HepG2 (cell line): ENCODE data around the gene HORMAD2. TPM values are rescaled to one million over a fixed set of nuclear protein-coding genes. Genes with fewer than 3 reads are reported as not detected.
"Not testable (repeated sequence)": the region's sequence is repeated elsewhere in the genome, so short reads cannot be mapped to it uniquely, and the experiment has no call there.

Experiments used
- ATAC-seq: fragments of 200-7000 bp; cut with Tn5 transposase; 3 replicates; pipeline ENCODE4 v1.9.1; 2020; ENCODE audit warnings: mild to moderate bottlenecking, moderate library complexity
- BruUV-seq: library from RNA; stranded (reverse); fragments of 400-500 nt; replicated peaks from 2 replicates; lab custom pipeline; 2021; lab: Mats Ljungman, UMichigan
- CTCF ChIA-PET: fragments of 300-600 bp; formaldehyde crosslinking; extraction: SDS; loops from one replicate; lab custom pipeline; 2021; ENCODE audit warnings: low total read pairs, inconsistent platforms, low intra/inter-chr PET ratio; lab: Yijun Ruan, JAX
- POLR2A ChIA-PET: fragments of 350-600 bp; sonication (Branson Sonifier 250); formaldehyde crosslinking; loops from one replicate; lab custom pipeline; 2020; ENCODE audit warnings: antibody characterized with exemption, inconsistent platforms; lab: Yijun Ruan, JAX
- DNase-seq: peaks from one replicate; pipeline ENCODE4 v3.0.0-alpha.2; 2015; ENCODE audit warnings: low spot score
- FAIRE-seq: peaks from 3 replicates; lab custom pipeline; 2011; peaks lifted over from hg19 to GRCh38; lab: Jason Lieb, UNC
- H2AFZ ChIP-seq: one replicate; pipeline ENCODE4 v1.6.1; 2011; ENCODE audit warnings: low read length, inconsistent platforms
- H3K27ac ChIP-seq: fragments of 300-600 bp; 3 replicates; pipeline ENCODE4 v1.8.0; 2011; ENCODE audit warnings: mixed run types, mild to moderate bottlenecking, mixed read lengths, low read length, inconsistent platforms; ENCODE audit not compliant: insufficient read depth; ENCODE audit errors: extremely low read length
- H3K27me3 ChIP-seq, 2 experiments: fragments of 200-600 bp in 1 of 2; 2 replicates in 1 of 2; 3 replicates in 1 of 2; pipeline versions ENCODE4 v1.6.0 to v1.8.0; 2011; ENCODE audit warnings: low read length in 2 of 2, mild to moderate bottlenecking in 2 of 2, moderate library complexity in 2 of 2, inconsistent platforms in 1 of 2; ENCODE audit not compliant: insufficient read depth in 2 of 2, control insufficient read depth in 1 of 2
- H3K36me3 ChIP-seq, 2 experiments: fragments of 200-600 bp in 1 of 2; replicated peaks in 1 of 2; 2 replicates in 1 of 2; 3 replicates in 1 of 2; pipeline versions ENCODE4 v1.5.1 to v1.8.0; 2011; ENCODE audit warnings: low read length in 2 of 2, inconsistent platforms in 1 of 2; ENCODE audit not compliant: insufficient read depth in 2 of 2, control insufficient read depth in 1 of 2
- H3K4me1 ChIP-seq: 2 replicates; pipeline ENCODE4 v1.5.1; 2012; ENCODE audit warnings: low read length, inconsistent platforms; ENCODE audit not compliant: insufficient read depth
- H3K4me2 ChIP-seq: 2 replicates; pipeline ENCODE4 v1.6.0; 2011; ENCODE audit warnings: low read depth, low read length, inconsistent platforms
- H3K4me3 ChIP-seq, 3 experiments: fragments of 200-600 bp in 1 of 3; sonication (generic), shearing (Covaris generic) in 1 of 3; replicated peaks in 1 of 3; 2 replicates each; pipeline ENCODE4 v1.5.1; 2011 to 2016; ENCODE audit warnings: low read length in 3 of 3, inconsistent platforms in 2 of 3, low read depth in 2 of 3, mild to moderate bottlenecking in 2 of 3, control low read depth in 1 of 3, mixed read lengths in 1 of 3; ENCODE audit not compliant: insufficient read depth in 1 of 3
- H3K79me2 ChIP-seq: one replicate; pipeline ENCODE4 v1.6.1; 2011; ENCODE audit warnings: low read length, inconsistent platforms; ENCODE audit not compliant: insufficient read depth
- H3K9ac ChIP-seq: 2 replicates; pipeline ENCODE4 v1.6.0; 2011; ENCODE audit warnings: mild to moderate bottlenecking, low read depth, low read length, inconsistent platforms; ENCODE audit not compliant: insufficient read depth
- H3K9me3 ChIP-seq: 2 replicates; pipeline ENCODE4 v1.5.1; 2012; ENCODE audit warnings: mild to moderate bottlenecking, low read length
- H4K20me1 ChIP-seq: 2 replicates; pipeline ENCODE4 v1.6.0; 2011; ENCODE audit warnings: inconsistent platforms, mild to moderate bottlenecking, low read length, moderate library complexity; ENCODE audit not compliant: insufficient read depth
- MTF2 ChIP-seq: sonication (generic); formaldehyde crosslinking; IDR thresholded peaks from 2 replicates; pipeline ENCODE4 v1.5.0; 2020; ENCODE audit warnings: missing genetic modification reagents, borderline replicate concordance
- PLSCR1 ChIP-seq: sonication (generic); formaldehyde crosslinking; IDR thresholded peaks from 2 replicates; pipeline ENCODE4 v1.5.0; 2020; ENCODE audit warnings: missing genetic modification reagents, mild to moderate bottlenecking, borderline replicate concordance
- WGBS: methylation state at CpG from one replicate; pipeline ENCODE4 v1.1.6; 2017; ENCODE audit warnings: low lambda C conversion rate; 5-methylcytosine and 5-hydroxymethylcytosine counted together
- in situ Hi-C: cut with HindIII; loops from 2 replicates; pipeline ENCODE4 v1.10.0; 2017; ENCODE audit warnings: low pct_unique_long_range_greater_than_20kb; ENCODE audit not compliant: extremely low pct_ligation_motif_present
- intact Hi-C: fragments of 100-400 bp; cut with micrococcal nuclease; formaldehyde crosslinking; loops from one replicate; pipeline ENCODE4 v1.10.0; 2022; ENCODE audit not compliant: unreplicated experiment
- polyA plus RNA-seq, 8 experiments: library from polyadenylated mRNA; depleted of rRNA in 3 of 8; stranded (reverse) in 7 of 8; unstranded in 1 of 8; fragments of >200 nt; fragmentation: Illumina TruSeq in 4 of 8; extraction: Trizol in 4 of 8; gene quantifications; 2 replicates each; pipeline versions ENCODE4 v1.2.1 to v1.2.3, GENCODE V29; 2011 to 2016; ENCODE audit warnings: low read depth in 4 of 8, missing spikeins in 1 of 8, mixed read lengths in 1 of 8; ENCODE audit not compliant: insufficient read depth in 1 of 8
- total RNA-seq, 5 experiments: library from RNA; depleted of rRNA; stranded (reverse); fragments of >200 nt; fragmentation: Illumina TruSeq; extraction: Trizol; gene quantifications; 2 replicates each; pipeline ENCODE4 v1.2.3, GENCODE V29; 2016; ENCODE audit warnings: low read depth in 1 of 5
- TF ChIP-seq, protein P1 (sequence below): sonication (generic); formaldehyde crosslinking; IDR thresholded peaks from 2 replicates; pipeline ENCODE4 v1.4.0; 2020; ENCODE audit warnings: missing genetic modification reagents

The HORMAD2 gene
- total and polyA plus RNA-seq, 2 of the 13 experiments (the other 11 are each of a cell fraction or from before 2014, with no cell fraction given), result not detected

DNA sequence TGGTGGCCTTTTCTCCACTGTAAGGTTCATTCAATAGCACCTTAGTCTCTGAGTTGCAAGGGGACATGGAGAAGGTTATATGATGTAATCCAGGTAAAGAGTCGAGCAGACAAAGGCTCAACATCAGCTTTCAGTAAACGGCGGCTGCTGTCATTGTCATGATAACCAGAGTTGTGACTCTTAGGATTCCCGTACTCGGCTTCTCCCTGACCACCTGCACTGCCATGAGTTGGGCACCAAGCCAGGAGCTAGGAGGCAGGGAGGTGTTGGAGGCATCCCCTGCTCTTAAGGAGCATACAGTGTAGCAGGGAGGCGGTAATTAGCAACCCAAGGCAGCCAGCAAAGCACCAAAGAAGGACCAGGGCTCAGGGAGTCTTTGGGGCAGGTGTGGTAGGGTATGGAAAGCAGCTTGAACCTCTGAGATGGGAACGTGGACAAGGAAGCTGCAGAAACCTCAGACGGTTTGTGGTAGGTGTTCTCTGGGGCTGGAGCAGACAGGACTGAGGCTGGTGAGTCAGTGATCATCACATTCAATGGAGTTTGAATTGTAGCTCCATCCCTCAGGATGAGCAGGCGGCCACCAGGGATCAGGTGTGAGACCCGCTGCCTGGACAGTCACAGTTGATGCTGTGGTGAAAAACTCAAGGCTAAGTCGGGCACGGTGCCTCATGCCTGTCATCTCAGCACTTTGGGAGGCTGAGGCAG, 134.6 kb downstream of the HORMAD2 start:
- Histone ChIP-seq H3K27me3 (no peaks in the 10 kb centered on the region), H3K9me3 (no peaks in the 10 kb centered on the region), H3K4me1 (peaks cover 61% of the 10 kb centered on the region), H3K27ac (no peak overlapping the region), H3K9ac (no peak overlapping the region), H4K20me1 (no peaks in the 10 kb centered on the region), H2AFZ (no peak overlapping the region), H3K36me3 (no peaks in the 10 kb centered on the region), H3K4me2 (no peak overlapping the region), H3K79me2 (no peaks in the 10 kb centered on the region), H3K4me3 (no peak overlapping the region)
- TF ChIP-seq PLSCR1 (CRISPR knock-in tag) (no peak), MTF2 (CRISPR knock-in tag) (no peak)
- TF ChIP-seq, protein P1, sequence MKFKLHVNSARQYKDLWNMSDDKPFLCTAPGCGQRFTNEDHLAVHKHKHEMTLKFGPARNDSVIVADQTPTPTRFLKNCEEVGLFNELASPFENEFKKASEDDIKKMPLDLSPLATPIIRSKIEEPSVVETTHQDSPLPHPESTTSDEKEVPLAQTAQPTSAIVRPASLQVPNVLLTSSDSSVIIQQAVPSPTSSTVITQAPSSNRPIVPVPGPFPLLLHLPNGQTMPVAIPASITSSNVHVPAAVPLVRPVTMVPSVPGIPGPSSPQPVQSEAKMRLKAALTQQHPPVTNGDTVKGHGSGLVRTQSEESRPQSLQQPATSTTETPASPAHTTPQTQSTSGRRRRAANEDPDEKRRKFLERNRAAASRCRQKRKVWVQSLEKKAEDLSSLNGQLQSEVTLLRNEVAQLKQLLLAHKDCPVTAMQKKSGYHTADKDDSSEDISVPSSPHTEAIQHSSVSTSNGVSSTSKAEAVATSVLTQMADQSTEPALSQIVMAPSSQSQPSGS (CRISPR knock-in tag), result no peak
- 60% methylated on average over 10 of the region's 12 CpGs for WGBS
- ChIA-PET POLR2A (no interaction called here), CTCF (no interaction called here)
- BruUV-seq, result no TSS peak
- in situ Hi-C loops, result no loop called here
- ATAC-seq, result no peak
- no peak for DNase-seq
- intact Hi-C loops, result no loop called here
- FAIRE-seq, result no peak

- Histone ChIP-seq H3K27me3 (peaks cover 0 to 11% of the 10 kb centered on the region in 2 experiments; a peak in 3 of 5 replicates), H3K4me1 (peaks cover 55% of the 10 kb centered on the region)
- intact Hi-C loops, BruUV-seq, H3K9ac ChIP-seq, ATAC-seq, FAIRE-seq, DNase-seq, H3K36me3 ChIP-seq, in situ Hi-C loops, H3K9me3 ChIP-seq, H2AFZ ChIP-seq, POLR2A ChIA-PET, CTCF ChIA-PET, H3K27ac ChIP-seq, H3K79me2 ChIP-seq, H3K4me2 ChIP-seq, H3K4me3 ChIP-seq, H4K20me1 ChIP-seq: not testable (repeated sequence)
- 94% methylated on average over 3 of the region's 3 CpGs for WGBS
Observed at GRCh38 chr22:30216272-30216671, 136.0 kb downstream of the HORMAD2 start.
